ENCODE results near the gene EDEM1.
"Not testable (repeated sequence)": the region's sequence is repeated elsewhere in the genome, so short reads cannot be mapped to it uniquely, and the experiment has no call there.

Gene EDEM1

GRCh38 chr3:5179036-5179435 is 8.5 kb upstream of the EDEM1 start:
- DNase-seq (ENCODE audit: low spot score), result not testable (repeated sequence)

GRCh38 chr3:5181469-5182141 is 5.9 kb upstream of the EDEM1 start:
- no peak for DNase-seq (ENCODE audit: low spot score)

GRCh38 chr3:5183714-5184113 is 3.8 kb upstream of the EDEM1 start:
- not testable (repeated sequence) for DNase-seq (ENCODE audit: low spot score)

- no peak for DNase-seq (ENCODE audit: low spot score)
Observed at GRCh38 chr3:5184499-5184898, 3.0 kb upstream of the EDEM1 start.

- no peak for DNase-seq (ENCODE audit: low spot score)
Observed at GRCh38 chr3:5185093-5185673, 2.3 kb upstream of the EDEM1 start.

- DNase-seq (ENCODE audit: low spot score), result peak; percentile 39
Observed at GRCh38 chr3:5186089-5186857, 1.2 kb upstream of the EDEM1 start.

GRCh38 chr3:5186858-5187155 is 700 bp upstream of the EDEM1 start:
- peak; percentile 46 for DNase-seq (ENCODE audit: low spot score)

- peak; percentile 49 for DNase-seq (ENCODE audit: low spot score)
Observed at GRCh38 chr3:5187920-5188418, 462 bp downstream of the EDEM1 start.

GRCh38 chr3:5188419-5189221 is 1.1 kb downstream of the EDEM1 start:
- DNase-seq (ENCODE audit: low spot score), result peak; percentile 68

GRCh38 chr3:5190147-5190791 is 2.8 kb downstream of the EDEM1 start:
- no peak for DNase-seq (ENCODE audit: low spot score)

GRCh38 chr3:5191555-5192304 is 4.2 kb downstream of the EDEM1 start:
- no peak for DNase-seq (ENCODE audit: low spot score)

GRCh38 chr3:5192571-5193365 is 5.3 kb downstream of the EDEM1 start:
- DNase-seq (ENCODE audit: low spot score), result no peak

GRCh38 chr3:5194341-5194740 is 6.8 kb downstream of the EDEM1 start:
- DNase-seq (ENCODE audit: low spot score), result no peak

GRCh38 chr3:5194801-5195509 is 7.4 kb downstream of the EDEM1 start:
- DNase-seq (ENCODE audit: low spot score), result peak; percentile 87

- DNase-seq (ENCODE audit: low spot score), result no peak
Observed at GRCh38 chr3:5195605-5196004, 8.1 kb downstream of the EDEM1 start.

GRCh38 chr3:5197022-5197421 is 9.5 kb downstream of the EDEM1 start:
- DNase-seq (ENCODE audit: low spot score), result no peak

- no peak for DNase-seq (ENCODE audit: low spot score)
Observed at GRCh38 chr3:5197470-5198312, 10.2 kb downstream of the EDEM1 start.

- DNase-seq (ENCODE audit: low spot score), result no peak
Observed at GRCh38 chr3:5198313-5198677, 10.8 kb downstream of the EDEM1 start.

Measured in RKO (cell line).